SH-SY5Y (cell line): ENCODE measurements around the gene PXYLP1.

Source experiments
- GATA2 ChIP-seq: IDR thresholded peaks from 2 replicates; pipeline ENCODE4 v1.6.1; 2011; ENCODE audit warnings: mild to moderate bottlenecking, low read depth, low read length
- GATA3 ChIP-seq: IDR thresholded peaks from 2 replicates; pipeline ENCODE4 v1.6.1; 2011; ENCODE audit warnings: low read depth, mild to moderate bottlenecking, low read length, moderate library complexity

The PXYLP1 gene

GRCh38 chr3:141217389-141217788 lies 14.2 kb upstream of the PXYLP1 start:
- TF ChIP-seq GATA2 (no peak), GATA3 (no peak)

GRCh38 chr3:141218162-141218835 lies 13.3 kb upstream of the PXYLP1 start:
- TF ChIP-seq GATA2 (no peak), GATA3 (no peak)

- TF ChIP-seq GATA3 (no peak), GATA2 (no peak)
Measured at GRCh38 chr3:141218926-141219325, 12.7 kb upstream of the PXYLP1 start.

- TF ChIP-seq GATA2: no peak
- no peak for TF ChIP-seq GATA3
Measured at GRCh38 chr3:141223673-141224166, 7.9 kb upstream of the PXYLP1 start.

- TF ChIP-seq GATA2: no peak
Measured at GRCh38 chr3:141225939-141226338, 5.7 kb upstream of the PXYLP1 start.

- TF ChIP-seq GATA3 (no peak), GATA2 (no peak)
Measured at GRCh38 chr3:141227216-141227615, 4.4 kb upstream of the PXYLP1 start.

- 0 out of 2 replicates have a peak, but pooled peaks have one; percentile 25 for TF ChIP-seq GATA3
- TF ChIP-seq GATA2: peak; percentile 61
Measured at GRCh38 chr3:141227752-141228151, 3.9 kb upstream of the PXYLP1 start.

GRCh38 chr3:141228395-141228794 lies 3.2 kb upstream of the PXYLP1 start:
- TF ChIP-seq GATA3 (no peak), GATA2 (no peak)

GRCh38 chr3:141229132-141229531 lies 2.5 kb upstream of the PXYLP1 start:
- no peak for TF ChIP-seq GATA3
- TF ChIP-seq GATA2: no peak

GRCh38 chr3:141230293-141230692 lies 1.3 kb upstream of the PXYLP1 start:
- TF ChIP-seq GATA2: no peak
- TF ChIP-seq GATA3: no peak

GRCh38 chr3:141231952-141232823 lies 563 bp downstream of the PXYLP1 start:
- no peak for TF ChIP-seq GATA3
- TF ChIP-seq GATA2: no peak

GRCh38 chr3:141233457-141234161 lies 2.0 kb downstream of the PXYLP1 start:
- TF ChIP-seq GATA2: no peak
- TF ChIP-seq GATA3: no peak

GRCh38 chr3:141234283-141234682 lies 2.7 kb downstream of the PXYLP1 start:
- TF ChIP-seq GATA3 (no peak), GATA2 (no peak)

GRCh38 chr3:141235661-141236171 lies 4.1 kb downstream of the PXYLP1 start:
- TF ChIP-seq GATA3 (no peak), GATA2 (no peak)

GRCh38 chr3:141236361-141236760 lies 4.7 kb downstream of the PXYLP1 start:
- TF ChIP-seq GATA2: no peak
- TF ChIP-seq GATA3: no peak
